PC-9 (cell line): ENCODE data around the gene SYPL1. TPM values are rescaled to one million over a fixed set of nuclear protein-coding genes. Genes with fewer than 3 reads are reported as not detected.

ENCODE experiments used
- BruUV-seq: library from RNA; stranded (reverse); fragments of 400-500 nt; replicated peaks from 2 replicates; lab custom pipeline; 2021; lab: Mats Ljungman, UMichigan
- CTCF ChIA-PET: fragments of 300-600 bp; sonication (Branson Sonifier 250); formaldehyde crosslinking; loops from one replicate; lab custom pipeline; 2022; ENCODE audit warnings: antibody characterized with exemption; lab: Charles Lee
- POLR2A ChIA-PET: fragments of 300-600 bp; sonication (Branson Sonifier 250); formaldehyde crosslinking; loops from one replicate; lab custom pipeline; 2022; ENCODE audit warnings: antibody characterized with exemption; ENCODE audit not compliant: unreplicated experiment; lab: Charles Lee
- DNase-seq, 2 experiments: peaks; one replicate each; pipeline versions ENCODE4 v3.0.0 to v3.0.0-alpha.2; 2015 to 2022; ENCODE audit warnings: mixed read lengths in 1 of 2
- H2AFZ ChIP-seq: fragments of 200-600 bp; sonication (generic); 2 replicates; pipeline ENCODE4 v1.8.1; 2017; ENCODE audit warnings: antibody characterized with exemption
- H3F3A ChIP-seq: fragments of 200-600 bp; sonication (generic); 2 replicates; pipeline ENCODE4 v1.8.1; 2017; ENCODE audit warnings: antibody characterized with exemption, mild to moderate bottlenecking, low read depth; ENCODE audit not compliant: insufficient read depth
- H3K27ac ChIP-seq: fragments of 200-600 bp; sonication (generic); 2 replicates; pipeline ENCODE4 v1.6.1; 2016; ENCODE audit warnings: mixed run types
- H3K27me3 ChIP-seq: fragments of 200-600 bp; sonication (generic); 2 replicates; pipeline ENCODE4 v1.6.1; 2016; ENCODE audit warnings: low read depth, mixed run types; ENCODE audit not compliant: insufficient read depth
- H3K36me3 ChIP-seq: fragments of 200-600 bp; sonication (generic); 2 replicates; pipeline ENCODE4 v1.6.1; 2016; ENCODE audit warnings: low read depth, mixed run types
- H3K4me1 ChIP-seq: fragments of 200-600 bp; sonication (generic); replicated peaks from 2 replicates; pipeline ENCODE4 v1.6.1; 2016; ENCODE audit warnings: mixed run types; ENCODE audit not compliant: insufficient read depth
- H3K4me2 ChIP-seq: fragments of 200-600 bp; sonication (generic); 2 replicates; pipeline ENCODE4 v1.6.1; 2017; ENCODE audit warnings: mixed run types
- H3K4me3 ChIP-seq: fragments of 200-600 bp; sonication (generic); 2 replicates; pipeline ENCODE4 v1.6.1; 2016; ENCODE audit warnings: mixed run types
- H3K79me2 ChIP-seq: fragments of 200-600 bp; sonication (generic); 2 replicates; pipeline ENCODE4 v1.6.1; 2017; ENCODE audit warnings: low read depth, mixed run types
- H3K9me2 ChIP-seq: fragments of 200-600 bp; sonication (generic); 2 replicates; pipeline ENCODE4 v1.8.1; 2017; ENCODE audit warnings: mild to moderate bottlenecking; ENCODE audit not compliant: insufficient read depth
- H3K9me3 ChIP-seq: fragments of 200-600 bp; sonication (generic); 2 replicates; pipeline ENCODE4 v1.8.1; 2016; ENCODE audit warnings: low read depth; ENCODE audit not compliant: insufficient read depth
- H4K20me1 ChIP-seq: fragments of 200-600 bp; sonication (generic); 2 replicates; pipeline ENCODE4 v1.8.1; 2017; ENCODE audit not compliant: insufficient read depth
- EZH2 ChIP-seq: fragments of 200-600 bp; sonication (generic); IDR thresholded peaks from 2 replicates; pipeline ENCODE4 v1.8.0; 2017; ENCODE audit warnings: antibody characterized with exemption, low read depth
- intact Hi-C: fragments of 100-400 bp; cut with micrococcal nuclease; formaldehyde crosslinking; loops from one replicate; pipeline ENCODE4 v1.10.0; 2022; ENCODE audit not compliant: unreplicated experiment
- total RNA-seq: library from RNA; stranded (reverse); gene quantifications from 2 replicates; pipeline ENCODE4 v1.2.3, GENCODE V29; 2021
- TF ChIP-seq, protein P1 (sequence below): fragments of 200-600 bp; sonication (generic); conservative IDR thresholded peaks from 2 replicates; pipeline ENCODE4 v1.6.1; 2017; ENCODE audit warnings: mixed run types, antibody characterized with exemption, mild to moderate bottlenecking, moderate library complexity

The SYPL1 gene
- total RNA-seq, 1 experiment from 2014 or later, result 102 TPM

- H3K4me3 ChIP-seq, result no peak overlapping the region
- intact Hi-C loops, result no loop called here
- no peak for TF ChIP-seq EZH2
- H3K9me3 ChIP-seq, result no peaks in the 10 kb centered on the region
- H3K4me2 ChIP-seq, result no peak overlapping the region
- H3K27ac ChIP-seq, result no peak overlapping the region
- BruUV-seq, result no TSS peak
- no peaks in the 10 kb centered on the region for H3K9me2 ChIP-seq
- H2AFZ ChIP-seq, result no peak overlapping the region
- H3K4me1 ChIP-seq, result no peaks in the 10 kb centered on the region
- H4K20me1 ChIP-seq, result no peaks in the 10 kb centered on the region
- H3K36me3 ChIP-seq, result no peaks in the 10 kb centered on the region
- CTCF ChIA-PET, result interaction anchor here (1.3 kb wide), 1 partner anchor 105 kb away, joined by 3 read pairs; no protein-coding TSS in a partner anchor
- DNase-seq, result no peak
- H3K79me2 ChIP-seq, result no peaks in the 10 kb centered on the region
- POLR2A ChIA-PET, result no interaction called here
- H3K27me3 ChIP-seq, result 0 out of 2 replicates have a peak, but pooled peaks cover 7% of the 10 kb centered on the region
- H3F3A ChIP-seq, result no peaks in the 10 kb centered on the region
Observed at GRCh38 chr7:106047818-106048705, 64.0 kb downstream of the SYPL1 start.

DNA sequence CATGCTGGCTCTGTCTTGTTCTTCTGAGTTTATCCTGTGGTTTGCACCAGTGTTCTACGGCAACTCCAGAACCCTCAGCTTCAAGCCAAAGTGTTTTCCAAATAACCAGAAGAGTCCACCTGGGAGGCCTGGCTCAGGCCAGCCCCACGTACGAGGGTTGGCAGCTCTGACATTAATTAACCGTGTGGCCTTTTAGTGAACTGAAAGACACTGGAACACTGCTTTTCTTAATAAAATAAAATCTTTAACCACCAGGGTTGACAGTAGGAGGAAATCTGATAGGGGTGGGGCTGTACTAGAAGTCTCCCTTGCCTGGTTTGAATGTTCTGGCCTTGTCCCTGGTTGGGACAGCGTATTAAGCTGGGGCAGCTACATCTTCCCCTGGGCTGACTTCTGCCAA is 64.9 kb downstream of the SYPL1 start:
- no peaks in the 10 kb centered on the region for H3K36me3 ChIP-seq
- no peaks in the 10 kb centered on the region for H3K9me3 ChIP-seq
- TF ChIP-seq, protein P1, sequence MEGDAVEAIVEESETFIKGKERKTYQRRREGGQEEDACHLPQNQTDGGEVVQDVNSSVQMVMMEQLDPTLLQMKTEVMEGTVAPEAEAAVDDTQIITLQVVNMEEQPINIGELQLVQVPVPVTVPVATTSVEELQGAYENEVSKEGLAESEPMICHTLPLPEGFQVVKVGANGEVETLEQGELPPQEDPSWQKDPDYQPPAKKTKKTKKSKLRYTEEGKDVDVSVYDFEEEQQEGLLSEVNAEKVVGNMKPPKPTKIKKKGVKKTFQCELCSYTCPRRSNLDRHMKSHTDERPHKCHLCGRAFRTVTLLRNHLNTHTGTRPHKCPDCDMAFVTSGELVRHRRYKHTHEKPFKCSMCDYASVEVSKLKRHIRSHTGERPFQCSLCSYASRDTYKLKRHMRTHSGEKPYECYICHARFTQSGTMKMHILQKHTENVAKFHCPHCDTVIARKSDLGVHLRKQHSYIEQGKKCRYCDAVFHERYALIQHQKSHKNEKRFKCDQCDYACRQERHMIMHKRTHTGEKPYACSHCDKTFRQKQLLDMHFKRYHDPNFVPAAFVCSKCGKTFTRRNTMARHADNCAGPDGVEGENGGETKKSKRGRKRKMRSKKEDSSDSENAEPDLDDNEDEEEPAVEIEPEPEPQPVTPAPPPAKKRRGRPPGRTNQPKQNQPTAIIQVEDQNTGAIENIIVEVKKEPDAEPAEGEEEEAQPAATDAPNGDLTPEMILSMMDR, result no peak
- TF ChIP-seq EZH2, result no peak
- no peak overlapping the region for H3K4me3 ChIP-seq
- H2AFZ ChIP-seq, result no peak overlapping the region
- 0 out of 2 replicates have a peak, but pooled peaks cover 7% of the 10 kb centered on the region for H3K27me3 ChIP-seq
- H3K27ac ChIP-seq, result no peak overlapping the region
- H4K20me1 ChIP-seq, result no peaks in the 10 kb centered on the region
- BruUV-seq, result no TSS peak
- H3K4me2 ChIP-seq, result no peak overlapping the region
- H3K4me1 ChIP-seq, result peaks cover 5% of the 10 kb centered on the region; the same call in 1 of the 2 replicates
- no peaks in the 10 kb centered on the region for H3K9me2 ChIP-seq
- CTCF ChIA-PET, result interaction anchor here (1.3 kb wide), 1 partner anchor 106 kb away, joined by 3 read pairs; no protein-coding TSS in a partner anchor
- POLR2A ChIA-PET, result no interaction called here
- no peaks in the 10 kb centered on the region for H3F3A ChIP-seq
- no peaks in the 10 kb centered on the region for H3K79me2 ChIP-seq
- no peak for DNase-seq
- intact Hi-C loops, result no loop called here

DNA sequence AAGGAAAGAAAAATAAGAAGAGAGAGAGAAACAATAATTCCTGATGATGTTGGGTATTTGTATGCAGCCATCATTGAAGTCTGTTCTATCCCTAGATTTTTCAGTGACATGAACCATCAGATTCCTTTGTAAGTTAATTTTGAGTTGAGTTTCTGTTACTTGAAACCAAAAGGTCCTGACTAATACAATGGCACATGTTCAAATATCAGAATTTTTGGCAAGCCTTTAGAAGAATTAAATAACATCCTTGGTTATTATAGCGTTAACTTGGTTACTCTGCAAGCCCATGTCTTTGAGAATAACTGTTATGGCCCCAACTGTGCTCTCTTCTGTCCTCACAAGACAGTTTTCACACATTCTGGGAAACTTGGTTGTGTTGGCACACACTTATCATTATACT is 66.5 kb downstream of the SYPL1 start:
- no peaks in the 10 kb centered on the region for H3K9me2 ChIP-seq
- no peak overlapping the region for H2AFZ ChIP-seq
- H3K4me1 ChIP-seq, result peaks cover 6% of the 10 kb centered on the region; the same call in 1 of the 2 replicates
- no peaks in the 10 kb centered on the region for H3F3A ChIP-seq
- H3K36me3 ChIP-seq, result no peaks in the 10 kb centered on the region
- H4K20me1 ChIP-seq, result no peaks in the 10 kb centered on the region
- H3K4me2 ChIP-seq, result no peak overlapping the region
- ChIA-PET POLR2A (no interaction called here), CTCF (interaction anchor here (0.5 kb wide), 1 partner anchor 109 kb away, joined by 3 read pairs; no protein-coding TSS in a partner anchor)
- no peak overlapping the region for H3K4me3 ChIP-seq
- H3K79me2 ChIP-seq, result no peaks in the 10 kb centered on the region
- H3K27me3 ChIP-seq, result 0 out of 2 replicates have a peak, but pooled peaks cover 7% of the 10 kb centered on the region
- H3K27ac ChIP-seq, result no peak overlapping the region
- no peak for TF ChIP-seq EZH2
- TF ChIP-seq, protein P1, result no peak
- no TSS peak for BruUV-seq
- intact Hi-C loops, result no loop called here
- H3K9me3 ChIP-seq, result no peaks in the 10 kb centered on the region
- no peak for DNase-seq
